ENCODE data around the gene ANKFN1. TPM values are rescaled to one million over a fixed set of nuclear protein-coding genes. Genes with fewer than 3 reads are reported as not detected.

ANKFN1 gene
- 1.9 and 2.1 TPM in 2 replicates for polyA plus RNA-seq (2013)

- no CpG with 5 or more reads among the region's 11 CpGs for WGBS (ENCODE audit: extremely low coverage, insufficient coverage, insufficient read length)
- H3K9me3 ChIP-seq (ENCODE audit: insufficient read depth, low read depth, low read length): no peaks in the 10 kb centered on the region
- no peak within 1 kb of the TSS for H3K9ac ChIP-seq (ENCODE audit: low read length)
Measured at GRCh38 chr17:56152874-56153602, at the start of gene ANKFN1. Gene ANKFN1, plus strand, starts transcription at chr17:56153475. Its CDS starts 59,193 bp downstream, at chr17:56212668.

GRCh38 chr17:56108811-56109284 lies 44.4 kb upstream of the ANKFN1 start:
- no peak overlapping the region for H2AFZ ChIP-seq (ENCODE audit: insufficient read depth, low read length, poor library complexity)
- no CpG with 5 or more reads among the region's 2 CpGs for WGBS (ENCODE audit: extremely low coverage, insufficient coverage, insufficient read length)
- no peak overlapping the region for H3K4me3 ChIP-seq (ENCODE audit: low read depth, low read length)

More at GRCh38 chr17:56152874-56153602, at the start of gene ANKFN1:
- Histone ChIP-seq H3K27me3 (ENCODE audit: insufficient read depth, low read length) (no peaks in the 10 kb centered on the region), H3K4me2 (ENCODE audit: low read length) (no peak within 1 kb of the TSS), H3K18ac (ENCODE audit: low read length) (no peak within 1 kb of the TSS), H3K79me2 (ENCODE audit: control insufficient read depth, insufficient read depth, low read length, poor library complexity) (no peaks in the 10 kb centered on the region), H2BK12ac (ENCODE audit: low read length) (no peak within 1 kb of the TSS), H4K91ac (ENCODE audit: low read depth, low read length) (no peak within 1 kb of the TSS), H4K12ac (ENCODE audit: low read depth, low read length) (no peak within 1 kb of the TSS), H2BK5ac (ENCODE audit: low read depth, low read length, poor library complexity) (no peak within 1 kb of the TSS), H3K79me1 (ENCODE audit: low read length) (no peaks in the 10 kb centered on the region), H3K36me3 (ENCODE audit: control insufficient read depth in 1 of 2, insufficient read depth in 2 of 2, low read length in 2 of 2) (no peaks in the 10 kb centered on the region), H3K14ac (ENCODE audit: low read length) (no peak within 1 kb of the TSS), H3K4me1 (ENCODE audit: control insufficient read depth in 1 of 2, insufficient read depth in 2 of 2, low read length in 2 of 2) (no peaks in the 10 kb centered on the region), H3K4ac (ENCODE audit: low read depth, low read length) (no peak within 1 kb of the TSS), H2AFZ (ENCODE audit: insufficient read depth, low read length, poor library complexity) (no peak within 1 kb of the TSS), H3K4me3 (ENCODE audit: low read depth, low read length) (no peak within 1 kb of the TSS), H3K27ac (ENCODE audit: low read depth, low read length) (no peak within 1 kb of the TSS), H2BK120ac (ENCODE audit: insufficient read depth, low read length, poor library complexity) (no peak within 1 kb of the TSS), H3K23ac (ENCODE audit: low read length) (no peak within 1 kb of the TSS), H2AK5ac (ENCODE audit: low read length) (no peak within 1 kb of the TSS), H4K8ac (ENCODE audit: low read depth, low read length) (no peak within 1 kb of the TSS)
- no peak for DNase-seq

GRCh38 chr17:56109836-56110235 lies 43.4 kb upstream of the ANKFN1 start:
- no peak overlapping the region for H3K4me3 ChIP-seq (ENCODE audit: low read depth, low read length)
- H3K79me1 ChIP-seq (ENCODE audit: low read length): no peaks in the 10 kb centered on the region

More at GRCh38 chr17:56108811-56109284, 44.4 kb upstream of the ANKFN1 start:
- no peaks in the 10 kb centered on the region for H3K36me3 ChIP-seq (ENCODE audit: control insufficient read depth in 1 of 2, insufficient read depth in 2 of 2, low read length in 2 of 2)
- no peak overlapping the region for H2BK5ac ChIP-seq (ENCODE audit: low read depth, low read length, poor library complexity)
- H3K79me2 ChIP-seq (ENCODE audit: control insufficient read depth, insufficient read depth, low read length, poor library complexity): no peaks in the 10 kb centered on the region
- H4K8ac ChIP-seq (ENCODE audit: low read depth, low read length): no peak overlapping the region
- H3K9me3 ChIP-seq (ENCODE audit: insufficient read depth, low read depth, low read length): no peaks in the 10 kb centered on the region
- H4K12ac ChIP-seq (ENCODE audit: low read depth, low read length): no peak overlapping the region
- H2BK120ac ChIP-seq (ENCODE audit: insufficient read depth, low read length, poor library complexity): no peak overlapping the region
- no peaks in the 10 kb centered on the region for H3K27me3 ChIP-seq (ENCODE audit: insufficient read depth, low read length)
- DNase-seq: peak in 1 of 2 donors; percentile 36
- H2AK5ac ChIP-seq (ENCODE audit: low read length): no peak overlapping the region
- H3K9ac ChIP-seq (ENCODE audit: low read length): no peak overlapping the region
- H3K23ac ChIP-seq (ENCODE audit: low read length): no peak overlapping the region
- H3K27ac ChIP-seq (ENCODE audit: low read depth, low read length): no peak overlapping the region
- H3K14ac ChIP-seq (ENCODE audit: low read length): no peak overlapping the region
- H3K4me2 ChIP-seq (ENCODE audit: low read length): no peak overlapping the region
- H3K4ac ChIP-seq (ENCODE audit: low read depth, low read length): no peak overlapping the region
- H3K79me1 ChIP-seq (ENCODE audit: low read length): no peaks in the 10 kb centered on the region
- no peaks in the 10 kb centered on the region for H3K4me1 ChIP-seq (ENCODE audit: control insufficient read depth in 1 of 2, insufficient read depth in 2 of 2, low read length in 2 of 2)
- no peak overlapping the region for H4K91ac ChIP-seq (ENCODE audit: low read depth, low read length)
- no peak overlapping the region for H2BK12ac ChIP-seq (ENCODE audit: low read length)
- H3K18ac ChIP-seq (ENCODE audit: low read length): no peak overlapping the region

GRCh38 chr17:56110463-56111135 lies 42.7 kb upstream of the ANKFN1 start:
- no peak overlapping the region for H4K91ac ChIP-seq (ENCODE audit: low read depth, low read length)
- no peak overlapping the region for H2AFZ ChIP-seq (ENCODE audit: insufficient read depth, low read length, poor library complexity)
- no peak overlapping the region for H2BK5ac ChIP-seq (ENCODE audit: low read depth, low read length, poor library complexity)
- H3K4me3 ChIP-seq (ENCODE audit: low read depth, low read length): no peak overlapping the region
- no CpG with 5 or more reads among the region's 4 CpGs for WGBS (ENCODE audit: extremely low coverage, insufficient coverage, insufficient read length)
- H2BK120ac ChIP-seq (ENCODE audit: insufficient read depth, low read length, poor library complexity): no peak overlapping the region
- no peak overlapping the region for H2BK12ac ChIP-seq (ENCODE audit: low read length)
- no peak for DNase-seq
- H3K14ac ChIP-seq (ENCODE audit: low read length): no peak overlapping the region
- no peaks in the 10 kb centered on the region for H3K9me3 ChIP-seq (ENCODE audit: insufficient read depth, low read depth, low read length)
- H3K27me3 ChIP-seq (ENCODE audit: insufficient read depth, low read length): no peaks in the 10 kb centered on the region
- H3K18ac ChIP-seq (ENCODE audit: low read length): no peak overlapping the region
- no peak overlapping the region for H3K4me2 ChIP-seq (ENCODE audit: low read length)
- H3K27ac ChIP-seq (ENCODE audit: low read depth, low read length): no peak overlapping the region
- no peak overlapping the region for H3K9ac ChIP-seq (ENCODE audit: low read length)
- H3K79me1 ChIP-seq (ENCODE audit: low read length): no peaks in the 10 kb centered on the region
- no peaks in the 10 kb centered on the region for H3K36me3 ChIP-seq (ENCODE audit: control insufficient read depth in 1 of 2, insufficient read depth in 2 of 2, low read length in 2 of 2)
- H3K79me2 ChIP-seq (ENCODE audit: control insufficient read depth, insufficient read depth, low read length, poor library complexity): no peaks in the 10 kb centered on the region
- no peaks in the 10 kb centered on the region for H3K4me1 ChIP-seq (ENCODE audit: control insufficient read depth in 1 of 2, insufficient read depth in 2 of 2, low read length in 2 of 2)
- H4K12ac ChIP-seq (ENCODE audit: low read depth, low read length): no peak overlapping the region
- no peak overlapping the region for H3K23ac ChIP-seq (ENCODE audit: low read length)
- H3K4ac ChIP-seq (ENCODE audit: low read depth, low read length): no peak overlapping the region
- H2AK5ac ChIP-seq (ENCODE audit: low read length): no peak overlapping the region
- H4K8ac ChIP-seq (ENCODE audit: low read depth, low read length): no peak overlapping the region

More at GRCh38 chr17:56109836-56110235, 43.4 kb upstream of the ANKFN1 start:
- Histone ChIP-seq H2BK12ac (ENCODE audit: low read length) (no peak overlapping the region), H3K14ac (ENCODE audit: low read length) (no peak overlapping the region), H4K8ac (ENCODE audit: low read depth, low read length) (no peak overlapping the region), H3K79me2 (ENCODE audit: control insufficient read depth, insufficient read depth, low read length, poor library complexity) (no peaks in the 10 kb centered on the region), H4K91ac (ENCODE audit: low read depth, low read length) (no peak overlapping the region), H2BK5ac (ENCODE audit: low read depth, low read length, poor library complexity) (no peak overlapping the region), H3K4me2 (ENCODE audit: low read length) (no peak overlapping the region), H2AK5ac (ENCODE audit: low read length) (no peak overlapping the region), H2BK120ac (ENCODE audit: insufficient read depth, low read length, poor library complexity) (no peak overlapping the region), H3K9ac (ENCODE audit: low read length) (no peak overlapping the region), H4K12ac (ENCODE audit: low read depth, low read length) (no peak overlapping the region), H3K9me3 (ENCODE audit: insufficient read depth, low read depth, low read length) (no peaks in the 10 kb centered on the region), H2AFZ (ENCODE audit: insufficient read depth, low read length, poor library complexity) (no peak overlapping the region), H3K27me3 (ENCODE audit: insufficient read depth, low read length) (no peaks in the 10 kb centered on the region), H3K4me1 (ENCODE audit: control insufficient read depth in 1 of 2, insufficient read depth in 2 of 2, low read length in 2 of 2) (no peaks in the 10 kb centered on the region), H3K36me3 (ENCODE audit: control insufficient read depth in 1 of 2, insufficient read depth in 2 of 2, low read length in 2 of 2) (no peaks in the 10 kb centered on the region), H3K27ac (ENCODE audit: low read depth, low read length) (no peak overlapping the region), H3K18ac (ENCODE audit: low read length) (no peak overlapping the region), H3K23ac (ENCODE audit: low read length) (no peak overlapping the region), H3K4ac (ENCODE audit: low read depth, low read length) (no peak overlapping the region)
- DNase-seq: no peak
- no CpG with 5 or more reads among the region's 3 CpGs for WGBS (ENCODE audit: extremely low coverage, insufficient coverage, insufficient read length)

Measured in trophoblast cell (in vitro differentiated cells and primary cell).